ENCODE measurements around the gene TMEM238L. TPM values are rescaled to one million over a fixed set of nuclear protein-coding genes. Genes with fewer than 3 reads are reported as not detected.

TMEM238L gene
- total and polyA plus RNA-seq, 3 donors from 2014 or later: not detected

GRCh38 chr17:10771148-10771547, 32.8 kb downstream of the TMEM238L start:
- H3K36me3 ChIP-seq (ENCODE audit: low read depth, missing control alignments): no peaks in the 10 kb centered on the region
- no peaks in the 10 kb centered on the region for H3K27me3 ChIP-seq
- 88 to 92% methylated on average over 2 of the region's 2 CpGs for WGBS, 2 donors
- no peak overlapping the region for H3K4me3 ChIP-seq
- H3K9me3 ChIP-seq: no peaks in the 10 kb centered on the region
- intact Hi-C loops (cut with DNase I; ENCODE audit: low total_unique reads): no loop called here
- peaks cover 9% of the 10 kb centered on the region for H3K4me1 ChIP-seq
- H3K27ac ChIP-seq: no peak overlapping the region
- TF ChIP-seq POLR2A (IDR thresholded peaks at IDR 0.05): no peak
- no peak for DNase-seq

- Histone ChIP-seq H3K4me1 (peaks cover 9% of the 10 kb centered on the region), H3K27me3 (no peaks in the 10 kb centered on the region), H3K4me3 (no peak overlapping the region), H3K27ac (no peak overlapping the region), H3K36me3 (ENCODE audit: low read depth, missing control alignments) (no peaks in the 10 kb centered on the region), H3K9me3 (no peaks in the 10 kb centered on the region)
- DNase-seq: no peak
- WGBS, 2 donors: 68 to 79% methylated on average over 5 to 6 of the region's 6 CpGs
- TF ChIP-seq POLR2A (IDR thresholded peaks at IDR 0.05) (no peak), CTCF (IDR thresholded peaks at IDR 0.05) (no peak)
- intact Hi-C loops (cut with DNase I; ENCODE audit: low total_unique reads): no loop called here
These were observed 34.1 kb downstream of the TMEM238L start for GRCh38 chr17:10769840-10770239.

- Histone ChIP-seq H3K27ac (no peak overlapping the region), H3K4me1 (peaks cover 13% of the 10 kb centered on the region), H3K9me3 (no peaks in the 10 kb centered on the region), H3K36me3 (ENCODE audit: low read depth, missing control alignments) (no peaks in the 10 kb centered on the region), H3K27me3 (no peaks in the 10 kb centered on the region), H3K4me3 (no peak overlapping the region)
- DNase-seq: no peak
- intact Hi-C loops (cut with DNase I; ENCODE audit: low total_unique reads): no loop called here
- 86% methylated on average over 2 of the region's 2 CpGs; no CpG with 5 or more reads in 1 of the 2 donors for WGBS, 2 donors
- TF ChIP-seq CTCF (IDR thresholded peaks at IDR 0.05): no peak
- no peak for TF ChIP-seq POLR2A (IDR thresholded peaks at IDR 0.05)
These were observed 35.1 kb downstream of the TMEM238L start for GRCh38 chr17:10768750-10769251.

- Histone ChIP-seq H3K4me3 (no peak overlapping the region), H3K9me3 (no peaks in the 10 kb centered on the region), H3K36me3 (ENCODE audit: low read depth, missing control alignments) (no peaks in the 10 kb centered on the region), H3K4me1 (peaks cover 4% of the 10 kb centered on the region), H3K27ac (no peak overlapping the region), H3K27me3 (no peaks in the 10 kb centered on the region)
- 87 to 88% methylated on average over 4 of the region's 4 CpGs for WGBS, 2 donors
- no peak for DNase-seq
- intact Hi-C loops (cut with DNase I; ENCODE audit: low total_unique reads): no loop called here
- TF ChIP-seq CTCF (IDR thresholded peaks at IDR 0.05) (no peak), POLR2A (IDR thresholded peaks at IDR 0.05) (no peak)
These were observed 36.7 kb downstream of the TMEM238L start for GRCh38 chr17:10767232-10767631.

- 91 to 100% methylated on average over 1 of the region's 1 CpG for WGBS, 2 donors
- Histone ChIP-seq H3K36me3 (ENCODE audit: low read depth, missing control alignments) (no peaks in the 10 kb centered on the region), H3K4me1 (peaks cover 4% of the 10 kb centered on the region), H3K9me3 (no peaks in the 10 kb centered on the region), H3K4me3 (no peak overlapping the region), H3K27me3 (no peaks in the 10 kb centered on the region), H3K27ac (no peak overlapping the region)
- no peak for TF ChIP-seq CTCF (IDR thresholded peaks at IDR 0.05)
- no peak for TF ChIP-seq POLR2A (IDR thresholded peaks at IDR 0.05)
- intact Hi-C loops (cut with DNase I; ENCODE audit: low total_unique reads): no loop called here
- DNase-seq: no peak
These were observed 41.9 kb downstream of the TMEM238L start for GRCh38 chr17:10762037-10762436.
